Adrenal gland (tissue), 12 donors: ENCODE results near the gene FLT3LG. TPM values are rescaled to one million over a fixed set of nuclear protein-coding genes. Genes with fewer than 3 reads are reported as not detected.

Experiments used
- DNase-seq, 7 donors: peaks; one replicate each; pipeline ENCODE4 v3.0.0-alpha.2; 2019 to 2020
- H3K27ac ChIP-seq, 5 donors: fragments of 200-600 bp; sonication (generic) in 4 of 5; 1 replicate in 3 of 5; 2 replicates in 2 of 5; pipeline versions ENCODE4 v1.5.1 to v1.8.0; 2016 to 2020; ENCODE audit warnings: mild to moderate bottlenecking in 1 of 5
- H3K27me3 ChIP-seq: fragments of 200-600 bp; 2 replicates; pipeline ENCODE4 v1.8.0; 2021
- H3K36me3 ChIP-seq, 2 donors: fragments of 200-600 bp; replicated peaks in 1 of 2; 1 replicate in 1 of 2; 2 replicates in 1 of 2; pipeline versions ENCODE4 v1.5.1 to v1.8.0; 2018 to 2022
- H3K4me1 ChIP-seq, 2 donors: fragments of 200-600 bp; replicated peaks in 1 of 2; 1 replicate in 1 of 2; 2 replicates in 1 of 2; pipeline versions ENCODE4 v1.5.1 to v1.8.0; 2018 to 2021
- H3K4me3 ChIP-seq, 4 donors: fragments of 200-600 bp; sonication (generic) in 3 of 4; one replicate each; pipeline ENCODE4 v1.5.1; 2016 to 2018
- H3K9me3 ChIP-seq, 3 donors: fragments of 200-600 bp; sonication (generic) in 1 of 3; replicated peaks in 1 of 3; 1 replicate in 2 of 3; 2 replicates in 1 of 3; pipeline versions ENCODE4 v1.5.1 to v1.8.0; 2016 to 2021
- CTCF ChIP-seq, 6 experiments: fragments of 450-650 bp in 4 of 6; fragments of 200-600 bp in 2 of 6; sonication (generic) in 1 of 6; IDR thresholded peaks; 1 replicate in 5 of 6; 2 replicates in 1 of 6; pipeline versions ENCODE4 v1.5.1 to v1.8.0; 2016 to 2021; ENCODE audit warnings: antibody characterized with exemption in 6 of 6, mild to moderate bottlenecking in 2 of 6, moderate library complexity in 1 of 6
- POLR2A ChIP-seq, 2 donors: fragments of 450-650 bp; IDR thresholded peaks; one replicate each; pipeline ENCODE4 v1.6.1; 2017; ENCODE audit warnings: antibody characterized with exemption in 2 of 2, mild to moderate bottlenecking in 2 of 2, moderate library complexity in 1 of 2
- WGBS, 4 donors: extraction: QIAGEN DNeasy Blood & Tissue Kit in 2 of 4; methylation state at CpG; one replicate each; pipeline versions ENCODE4 v1.1.5 to v1.1.7; 2013 to 2017; 5-methylcytosine and 5-hydroxymethylcytosine counted together
- intact Hi-C, 2 donors: fragments of 100-400 bp; cut with DNase I; formaldehyde crosslinking; loops; one replicate each; pipeline versions ENCODE4 v1.14.1 to v1.15.0; 2022 to 2023
- polyA plus RNA-seq, 3 donors: library from polyadenylated mRNA; stranded (reverse); fragments of 200-250 nt in 2 of 3; fragments of 350-450 nt in 1 of 3; fragmentation: Illumina TruSeq in 1 of 3; extraction: RNeasy Lipid Tissue Mini Kit (QIAGEN cat#74804) in 1 of 3; gene quantifications; one replicate each; pipeline ENCODE4 v1.2.3, GENCODE V29; 2013 to 2014
- total RNA-seq, 9 donors: library from RNA; depleted of rRNA in 4 of 9; stranded (reverse); fragments of >200 nt in 4 of 9; fragments of 120-200 nt in 1 of 9; fragmentation: NEBNext Ultra II Directional in 1 of 9; extraction: Animal tissue kit (Norgen Biotek cat#: 25700) in 1 of 9; gene quantifications; one replicate each; pipeline versions ENCODE4 v1.1.0 to v1.2.4, GENCODE V29; 2013 to 2023
- donor health status: healthy with polysubstance abuse.
- donor health status: Bipolar disorder and iron deficiency.
- donor health status: DM: yes; HTN: yes; CAD: no.
- donor health status: DM: no; HTN: no; CAD: no.
- donor health status: DM: no; HTN: no; CAD: no.
- donor health status: DM: yes; HTN: yes; CAD: no.

The FLT3LG gene
- total and polyA plus RNA-seq, 12 donors: 1.2 to 33.8 (median 8.7) TPM

GRCh38 chr19:49462492-49462891 lies 11.5 kb upstream of the FLT3LG start:
- Histone ChIP-seq H3K36me3 (peaks cover 0 to 14% of the 10 kb centered on the region in 2 donors), H3K4me3 (no peak overlapping the region), H3K27ac (no peak overlapping the region), H3K9me3 (no peaks in the 10 kb centered on the region), H3K4me1 (peaks cover 0 to 2% of the 10 kb centered on the region in 2 donors), H3K27me3 (no peaks in the 10 kb centered on the region)
- WGBS, 4 donors: 87 to 92% (median 90%) methylated on average over 8 to 12 of the region's 12 CpGs
- TF ChIP-seq CTCF (IDR thresholded peaks at IDR 0.05) (no peak), POLR2A (IDR thresholded peaks at IDR 0.05) (no peak)
- DNase-seq: no peak
- intact Hi-C loops: no loop called here

- peaks cover 0 to 14% of the 10 kb centered on the region in 2 donors for H3K36me3 ChIP-seq
- H3K27me3 ChIP-seq: no peaks in the 10 kb centered on the region
- TF ChIP-seq POLR2A (IDR thresholded peaks at IDR 0.05) (no peak), CTCF (IDR thresholded peaks at IDR 0.05) (no peak)
- 93 to 95% (median 94%) methylated on average over 34 to 39 of the region's 39 CpGs for WGBS, 4 donors
- H3K4me3 ChIP-seq: no peak overlapping the region
- H3K27ac ChIP-seq: no peak overlapping the region
- intact Hi-C loops: no loop called here
- H3K9me3 ChIP-seq: no peaks in the 10 kb centered on the region
- no peak for DNase-seq
- H3K4me1 ChIP-seq: no peaks in the 10 kb centered on the region
Observed at GRCh38 chr19:49463960-49464740, 9.9 kb upstream of the FLT3LG start.

GRCh38 chr19:49465371-49465770 lies 8.6 kb upstream of the FLT3LG start:
- DNase-seq: no peak
- 80 to 98% (median 96%) methylated on average over 2 to 3 of the region's 3 CpGs; no CpG with 5 or more reads in 1 of the 4 donors for WGBS, 4 donors
- no peaks in the 10 kb centered on the region for H3K27me3 ChIP-seq
- intact Hi-C loops: no loop called here
- no peak overlapping the region for H3K4me3 ChIP-seq
- no peak for TF ChIP-seq POLR2A (IDR thresholded peaks at IDR 0.05)
- TF ChIP-seq CTCF (IDR thresholded peaks at IDR 0.05): no peak
- H3K36me3 ChIP-seq: peaks cover 0 to 8% of the 10 kb centered on the region in 2 donors
- no peaks in the 10 kb centered on the region for H3K9me3 ChIP-seq
- H3K4me1 ChIP-seq: no peaks in the 10 kb centered on the region
- no peak overlapping the region for H3K27ac ChIP-seq

- Histone ChIP-seq H3K27ac (no peak overlapping the region), H3K27me3 (no peaks in the 10 kb centered on the region), H3K9me3 (no peaks in the 10 kb centered on the region), H3K4me3 (no peak overlapping the region), H3K36me3 (peaks cover 0 to 8% of the 10 kb centered on the region in 2 donors), H3K4me1 (no peaks in the 10 kb centered on the region)
- 90 to 94% (median 94%) methylated on average over 11 to 19 of the region's 19 CpGs for WGBS, 4 donors
- intact Hi-C loops: no loop called here
- no peak for DNase-seq
- TF ChIP-seq POLR2A (IDR thresholded peaks at IDR 0.05): no peak
- TF ChIP-seq CTCF (IDR thresholded peaks at IDR 0.05): no peak
Observed at GRCh38 chr19:49468199-49468598, 5.8 kb upstream of the FLT3LG start.
